Mesendoderm (in vitro differentiated cells): ENCODE measurements around the gene GPR156.

Experiments used
- DNase-seq: peaks from one replicate; pipeline ENCODE4 v3.0.0; 2013
- H2AK5ac ChIP-seq: 2 replicates; pipeline ENCODE4 v1.6.1; 2013; ENCODE audit warnings: low read length, inconsistent platforms
- H2BK120ac ChIP-seq: 2 replicates; pipeline ENCODE4 v1.6.1; 2013; ENCODE audit warnings: low read depth, mild to moderate bottlenecking, low read length, moderate library complexity, mixed read lengths
- H2BK15ac ChIP-seq: replicated peaks from 2 replicates; pipeline ENCODE4 v1.6.1; 2013; ENCODE audit warnings: low read depth, mild to moderate bottlenecking, moderate library complexity
- H2BK5ac ChIP-seq: 2 replicates; pipeline ENCODE4 v1.6.1; 2013; ENCODE audit warnings: low read length, inconsistent platforms
- H3K18ac ChIP-seq: 2 replicates; pipeline ENCODE4 v1.6.1; 2013; ENCODE audit warnings: mild to moderate bottlenecking, low read length, mixed read lengths
- H3K23ac ChIP-seq: one replicate; pipeline ENCODE4 v1.6.1; 2013; ENCODE audit warnings: low read length
- H3K27ac ChIP-seq: 2 replicates; pipeline ENCODE4 v1.5.1; 2013; ENCODE audit warnings: low read depth, mild to moderate bottlenecking, inconsistent platforms, low read length, moderate library complexity
- H3K27me3 ChIP-seq: 2 replicates; pipeline ENCODE4 v1.6.1; 2013; ENCODE audit warnings: low read length, control low read depth, mild to moderate bottlenecking, inconsistent platforms; ENCODE audit not compliant: insufficient read depth, poor library complexity
- H3K36me3 ChIP-seq: 2 replicates; pipeline ENCODE4 v1.6.1; 2013; ENCODE audit warnings: low read length, inconsistent platforms; ENCODE audit not compliant: control insufficient read depth, insufficient read depth
- H3K4ac ChIP-seq: one replicate; pipeline ENCODE4 v1.6.1; 2013; ENCODE audit warnings: low read depth, mild to moderate bottlenecking, low read length, moderate library complexity
- H3K4me1 ChIP-seq: 2 replicates; pipeline ENCODE4 v1.6.1; 2013; ENCODE audit warnings: low read depth, low read length, inconsistent platforms; ENCODE audit not compliant: control insufficient read depth
- H3K4me2 ChIP-seq: 2 replicates; pipeline ENCODE4 v1.6.1; 2013; ENCODE audit warnings: low read length
- H3K4me3 ChIP-seq: 2 replicates; pipeline ENCODE4 v1.5.1; 2013; ENCODE audit warnings: mild to moderate bottlenecking, low read length
- H3K56ac ChIP-seq: one replicate; pipeline ENCODE4 v1.6.1; 2013; ENCODE audit warnings: low read length
- H3K79me1 ChIP-seq: 2 replicates; pipeline ENCODE4 v1.6.1; 2013; ENCODE audit warnings: low read length, inconsistent platforms
- H3K79me2 ChIP-seq: 2 replicates; pipeline ENCODE4 v1.6.1; 2013; ENCODE audit warnings: mild to moderate bottlenecking, low read length; ENCODE audit not compliant: control insufficient read depth, insufficient read depth
- H3K9ac ChIP-seq: 2 replicates; pipeline ENCODE4 v1.6.1; 2013; ENCODE audit warnings: low read length, inconsistent platforms
- H4K5ac ChIP-seq: one replicate; pipeline ENCODE4 v1.6.1; 2013; ENCODE audit warnings: low read length
- H4K8ac ChIP-seq: one replicate; pipeline ENCODE4 v1.6.1; 2013; ENCODE audit warnings: low read depth, mild to moderate bottlenecking, control low read depth, low read length, moderate library complexity
- WGBS: extraction: QIAGEN DNeasy Blood & Tissue Kit; methylation state at CpG from one replicate; pipeline ENCODE4 v1.1.7; 2013; ENCODE audit warnings: low lambda C conversion rate, missing lambda C conversion rate; ENCODE audit not compliant: insufficient coverage; ENCODE audit errors: extremely low coverage; 5-methylcytosine and 5-hydroxymethylcytosine counted together

GPR156 gene

DNA sequence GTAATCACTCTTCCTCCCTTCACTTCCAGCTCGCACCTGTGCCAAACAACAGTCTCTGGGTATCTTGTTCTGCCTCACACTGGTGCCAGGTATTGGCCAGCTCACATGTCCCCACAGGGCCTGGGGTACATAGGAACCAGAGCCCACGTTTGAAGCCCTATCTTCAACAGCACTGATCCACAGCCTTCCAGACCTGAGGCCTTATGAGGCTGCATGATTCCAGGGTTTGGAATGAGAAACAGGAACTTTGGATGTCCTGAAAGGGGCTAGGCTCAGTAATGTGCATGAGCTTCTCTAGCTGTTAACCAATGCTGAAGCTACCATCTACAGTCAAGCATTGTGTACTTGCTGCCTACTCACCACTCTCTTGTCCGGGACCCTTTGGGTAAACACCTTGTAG is 92.4 kb downstream of the GPR156 start:
- Histone ChIP-seq H4K8ac (no peak overlapping the region), H2BK15ac (no peak overlapping the region), H3K79me2 (no peaks in the 10 kb centered on the region), H3K18ac (no peak overlapping the region), H2AK5ac (no peak overlapping the region), H2BK5ac (no peak overlapping the region), H3K23ac (no peak overlapping the region), H3K56ac (no peak overlapping the region), H2BK120ac (no peak overlapping the region), H3K27ac (no peak overlapping the region), H3K4me2 (no peak overlapping the region), H4K5ac (no peak overlapping the region), H3K4me1 (no peaks in the 10 kb centered on the region), H3K4ac (no peak overlapping the region), H3K79me1 (no peaks in the 10 kb centered on the region), H3K9ac (no peak overlapping the region), H3K36me3 (no peaks in the 10 kb centered on the region), H3K27me3 (no peaks in the 10 kb centered on the region), H3K4me3 (no peak overlapping the region)
- no CpG with 5 or more reads among the region's 3 CpGs for WGBS
- DNase-seq: no peak

DNA sequence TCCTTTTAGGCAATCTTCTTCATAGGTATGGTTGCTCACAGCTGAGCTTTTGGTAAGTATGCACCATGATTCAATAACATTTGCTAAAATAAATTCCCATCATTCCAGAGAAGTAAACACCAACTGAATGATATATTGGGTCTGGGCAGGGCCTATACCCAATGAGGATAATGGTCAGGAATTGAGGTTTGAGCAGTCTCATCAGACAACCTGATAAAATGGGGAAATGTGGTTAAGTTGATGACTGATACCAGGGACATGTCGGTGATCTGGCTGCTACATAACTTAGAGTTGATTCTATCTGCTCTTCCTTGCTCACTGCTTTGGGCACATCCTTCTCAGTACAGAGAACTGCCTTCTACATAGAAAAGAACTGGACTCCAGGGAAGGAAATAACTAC is 92.9 kb downstream of the GPR156 start:
- Histone ChIP-seq H3K36me3 (no peaks in the 10 kb centered on the region), H3K4me3 (no peak overlapping the region), H3K79me2 (no peaks in the 10 kb centered on the region), H2BK120ac (no peak overlapping the region), H2BK15ac (no peak overlapping the region), H3K23ac (no peak overlapping the region), H3K4me2 (no peak overlapping the region), H3K56ac (no peak overlapping the region), H3K27ac (no peak overlapping the region), H3K4me1 (no peaks in the 10 kb centered on the region), H3K9ac (no peak overlapping the region), H3K4ac (no peak overlapping the region), H3K27me3 (no peaks in the 10 kb centered on the region), H2BK5ac (no peak overlapping the region), H2AK5ac (no peak overlapping the region), H3K18ac (no peak overlapping the region), H3K79me1 (no peaks in the 10 kb centered on the region), H4K8ac (no peak overlapping the region), H4K5ac (no peak overlapping the region)
- no peak for DNase-seq
- no CpG with 5 or more reads among the region's 1 CpG for whole genome bisulfite sequencing

DNA sequence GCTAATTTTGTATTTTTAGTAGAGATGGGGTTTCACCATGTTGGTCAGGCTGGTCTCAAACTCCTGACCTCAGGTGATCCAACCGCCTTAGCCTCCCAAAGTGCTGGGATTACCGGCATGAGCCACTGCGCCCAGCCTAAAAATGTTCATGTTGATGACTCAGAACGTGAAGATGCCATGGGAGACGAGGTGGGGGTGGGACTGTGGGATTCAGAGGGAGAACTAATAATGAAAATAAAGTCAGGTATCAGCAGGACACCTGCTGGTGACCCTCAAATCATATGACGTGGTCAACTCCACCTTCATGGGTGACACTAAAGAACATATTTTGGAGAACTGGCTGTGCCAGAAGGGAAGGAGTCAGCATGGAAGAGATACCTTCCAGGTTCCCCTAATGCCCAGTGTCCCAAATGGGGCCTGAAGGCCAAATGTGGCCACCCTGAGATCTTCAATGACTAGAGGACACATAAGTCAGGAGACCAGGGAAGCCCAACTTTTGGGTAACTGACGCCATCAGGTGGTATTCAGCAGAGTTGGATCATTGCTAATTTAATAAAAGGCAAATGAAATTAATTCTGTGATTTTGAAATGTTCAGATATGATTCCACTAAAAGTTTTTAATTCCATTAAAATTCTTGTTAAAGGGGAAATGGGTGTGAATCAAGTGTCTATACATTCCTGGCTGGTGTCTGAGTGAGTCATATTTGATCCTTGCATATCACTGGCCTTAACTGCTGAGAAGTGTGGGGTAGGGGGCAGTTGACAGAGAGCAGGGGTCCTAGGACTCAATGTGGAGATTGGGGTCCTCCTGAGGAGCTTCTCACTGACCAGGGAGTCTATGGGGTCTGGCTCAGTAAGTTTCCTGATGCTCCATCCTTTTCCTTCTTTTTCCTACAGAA is 102.2 kb downstream of the GPR156 start:
- DNase-seq: peak; percentile 57

DNA sequence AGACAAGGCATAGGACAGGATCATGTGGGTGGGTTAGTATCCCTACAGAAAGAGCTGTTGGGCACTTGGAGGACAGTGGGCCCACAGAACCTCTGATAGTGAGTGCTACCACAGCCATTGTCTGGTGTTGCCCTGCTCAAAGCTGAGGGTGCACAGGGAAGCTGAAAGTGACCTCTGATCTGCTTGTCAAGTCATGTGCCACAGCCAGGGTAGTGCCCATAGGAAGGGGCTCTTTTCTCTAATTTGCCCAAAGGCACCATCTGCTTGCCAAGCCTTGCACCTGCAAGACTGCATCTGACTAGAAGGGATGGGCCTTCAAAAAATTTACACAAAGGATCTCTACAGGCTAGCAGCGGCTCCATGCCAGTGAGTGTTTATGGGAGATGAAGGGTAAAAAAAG is 103.4 kb downstream of the GPR156 start:
- WGBS: no CpG with 5 or more reads among the region's 1 CpG
- H3K18ac ChIP-seq: no peak overlapping the region

More for the DNA sequence above, 102.2 kb downstream of the GPR156 start:
- Histone ChIP-seq H3K4me3 (no peak overlapping the region), H3K79me2 (no peaks in the 10 kb centered on the region), H2BK15ac (no peak overlapping the region), H4K8ac (no peak overlapping the region), H3K4me1 (no peaks in the 10 kb centered on the region), H2BK5ac (no peak overlapping the region), H3K27me3 (no peaks in the 10 kb centered on the region), H2AK5ac (no peak overlapping the region), H3K79me1 (no peaks in the 10 kb centered on the region), H3K9ac (no peak overlapping the region), H3K36me3 (no peaks in the 10 kb centered on the region), H3K18ac (no peak overlapping the region), H3K4ac (no peak overlapping the region), H3K56ac (no peak overlapping the region), H3K23ac (no peak overlapping the region), H2BK120ac (no peak overlapping the region), H4K5ac (no peak overlapping the region), H3K27ac (no peak overlapping the region), H3K4me2 (no peak overlapping the region)
- no CpG with 5 or more reads among the region's 7 CpGs for WGBS

DNA sequence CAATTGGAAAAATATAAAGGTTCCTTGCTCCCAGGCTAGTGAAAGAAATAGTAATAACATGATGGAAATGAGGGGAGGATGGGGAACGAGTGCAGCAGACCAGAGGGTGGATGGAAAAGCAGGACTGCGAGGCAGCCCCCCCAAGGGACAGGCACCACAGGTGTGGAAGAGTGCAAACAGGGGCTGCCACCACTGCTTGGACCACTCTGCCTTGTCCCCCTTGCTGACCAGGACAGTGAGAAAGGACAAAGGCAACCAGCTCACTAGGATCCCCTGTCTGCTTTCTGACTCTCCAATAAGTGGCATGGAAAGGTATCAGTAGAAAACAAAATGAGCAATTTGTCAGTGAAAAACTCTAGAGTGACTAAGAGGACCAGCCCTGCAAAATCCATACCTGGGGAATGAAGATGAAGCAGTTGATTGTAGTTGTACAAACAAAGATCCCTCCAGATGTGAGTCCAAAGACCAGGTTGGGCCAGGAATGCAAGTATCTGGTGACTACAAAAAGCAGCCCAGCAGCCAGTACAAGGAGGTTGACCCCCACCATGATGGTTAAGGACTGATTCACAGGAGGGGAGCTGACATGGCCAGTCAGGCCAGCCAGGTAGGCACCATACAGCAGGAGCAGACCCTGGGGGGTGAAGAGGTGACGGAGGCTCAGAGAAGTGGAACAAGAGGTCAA is 104.2 kb downstream of the GPR156 start:
- H3K79me2 ChIP-seq: no peaks in the 10 kb centered on the region
- H3K18ac ChIP-seq: no peak overlapping the region
- H3K36me3 ChIP-seq: no peaks in the 10 kb centered on the region
- no peak overlapping the region for H2BK15ac ChIP-seq
- no peak overlapping the region for H3K9ac ChIP-seq
- peaks cover 6% of the 10 kb centered on the region for H3K4me1 ChIP-seq
- no peak overlapping the region for H2BK120ac ChIP-seq
- no peaks in the 10 kb centered on the region for H3K79me1 ChIP-seq
- H4K8ac ChIP-seq: no peak overlapping the region
- H4K5ac ChIP-seq: no peak overlapping the region
- no peak overlapping the region for H3K4ac ChIP-seq
- H3K56ac ChIP-seq: no peak overlapping the region
- no peak overlapping the region for H3K23ac ChIP-seq
- DNase-seq: no peak
- H3K4me2 ChIP-seq: no peak overlapping the region
- WGBS: no CpG with 5 or more reads among the region's 3 CpGs
- no peak overlapping the region for H3K4me3 ChIP-seq
- H3K27me3 ChIP-seq: no peaks in the 10 kb centered on the region
- H2BK5ac ChIP-seq: no peak overlapping the region
- H2AK5ac ChIP-seq: no peak overlapping the region
- no peak overlapping the region for H3K27ac ChIP-seq

More for the DNA sequence above, 103.4 kb downstream of the GPR156 start:
- Histone ChIP-seq H3K79me1 (no peaks in the 10 kb centered on the region), H3K79me2 (no peaks in the 10 kb centered on the region), H3K36me3 (no peaks in the 10 kb centered on the region), H3K4me3 (no peak overlapping the region), H3K9ac (no peak overlapping the region), H3K23ac (no peak overlapping the region), H3K56ac (no peak overlapping the region), H3K4ac (no peak overlapping the region), H2BK15ac (no peak overlapping the region), H3K27me3 (no peaks in the 10 kb centered on the region), H4K8ac (no peak overlapping the region), H3K4me2 (no peak overlapping the region), H3K27ac (no peak overlapping the region), H3K4me1 (peaks cover 6% of the 10 kb centered on the region), H2BK120ac (no peak overlapping the region), H2BK5ac (no peak overlapping the region), H2AK5ac (no peak overlapping the region), H4K5ac (no peak overlapping the region)
- peak; percentile 21 for DNase-seq
